Smooth muscle cell of the brain vasculature (primary cell): ENCODE results near the gene SLC6A7.

Source experiments
- DNase-seq: peaks from one replicate; pipeline ENCODE4 v3.0.0-alpha.2; 2012; ENCODE audit warnings: low read depth, low spot score

The SLC6A7 gene

DNA sequence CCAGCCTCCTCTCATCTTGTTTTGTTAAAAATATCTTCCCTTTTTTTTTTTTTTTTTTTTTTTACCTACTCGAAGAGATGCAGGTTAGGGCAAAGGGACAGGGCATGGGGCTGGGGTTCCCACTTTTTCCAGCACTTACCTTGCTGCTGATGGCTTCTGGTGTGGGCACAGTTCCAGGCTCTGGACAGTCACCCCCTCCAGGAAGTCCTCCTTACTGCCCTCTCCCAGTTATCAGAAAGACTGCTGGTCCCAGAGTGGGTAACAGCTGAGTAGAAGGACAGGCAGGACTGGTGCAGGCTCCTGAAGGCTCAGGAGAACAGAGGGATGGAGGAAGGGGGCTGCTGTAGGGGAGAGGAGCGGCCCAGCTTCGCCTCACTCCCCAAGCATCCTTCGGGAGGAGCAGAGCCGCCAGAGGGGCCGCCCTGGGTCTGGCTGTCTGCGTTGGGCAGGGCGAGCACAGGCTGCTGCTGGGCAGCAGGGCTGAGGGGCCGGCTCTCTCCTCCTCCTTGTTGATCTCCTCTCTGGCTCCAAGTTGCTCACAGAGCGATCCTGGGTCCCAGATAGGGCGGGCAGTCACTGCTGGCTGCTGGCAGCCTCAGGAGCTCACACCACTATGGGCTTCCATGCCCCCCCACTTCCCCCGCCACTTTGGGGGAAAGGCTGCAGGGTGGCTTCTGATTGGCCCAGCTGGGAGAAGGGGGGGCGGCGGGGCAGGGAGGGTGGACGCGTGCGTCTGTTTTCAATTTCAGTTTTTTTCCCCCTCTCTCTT is 34.4 kb upstream of the SLC6A7 start, which contains the start of gene PDGFRB:
PDGFRB (minus strand) TSS at position 588 of the 769 bp plus-strand sequence. CDS start 18,798 bp downstream, outside the sequence.
- DNase-seq, result no peak

DNA sequence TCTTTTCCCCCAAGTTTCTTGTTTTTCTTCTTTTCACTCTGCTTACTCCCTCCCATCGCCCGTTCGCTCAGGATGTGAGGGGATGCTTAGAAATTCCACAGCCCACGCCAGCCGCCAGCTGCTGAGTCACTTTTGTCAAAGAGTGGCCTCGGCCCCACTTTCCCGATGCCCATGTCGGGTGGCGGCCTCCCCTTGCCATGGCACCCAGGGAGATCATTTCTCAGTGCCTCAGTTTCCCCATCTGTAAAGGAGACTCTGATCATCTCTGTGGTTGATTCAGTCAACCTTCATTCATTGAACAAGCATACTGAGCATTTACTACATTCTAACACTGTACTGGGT is 33.9 kb upstream of the SLC6A7 start:
- no peak for DNase-seq

DNA sequence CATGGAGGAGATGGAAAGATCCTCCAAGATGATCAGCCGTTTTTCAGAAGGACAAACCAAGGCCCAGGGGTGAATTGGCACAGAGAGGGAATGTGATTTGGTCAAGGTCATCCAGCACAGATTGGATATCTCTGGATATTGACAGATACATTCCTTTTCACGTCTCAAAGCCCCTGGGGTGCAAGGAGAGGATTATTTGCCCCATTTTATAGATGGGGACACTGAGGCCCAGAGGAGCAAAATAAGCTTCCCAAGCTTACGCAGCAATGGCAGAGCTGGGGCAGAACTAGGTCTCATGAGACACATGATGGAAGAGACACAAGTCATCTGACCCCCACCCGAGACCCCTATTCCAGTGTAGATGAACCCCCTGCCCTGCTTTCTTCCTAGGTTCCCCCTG is 33.3 kb upstream of the SLC6A7 start:
- DNase-seq, result no peak

DNA sequence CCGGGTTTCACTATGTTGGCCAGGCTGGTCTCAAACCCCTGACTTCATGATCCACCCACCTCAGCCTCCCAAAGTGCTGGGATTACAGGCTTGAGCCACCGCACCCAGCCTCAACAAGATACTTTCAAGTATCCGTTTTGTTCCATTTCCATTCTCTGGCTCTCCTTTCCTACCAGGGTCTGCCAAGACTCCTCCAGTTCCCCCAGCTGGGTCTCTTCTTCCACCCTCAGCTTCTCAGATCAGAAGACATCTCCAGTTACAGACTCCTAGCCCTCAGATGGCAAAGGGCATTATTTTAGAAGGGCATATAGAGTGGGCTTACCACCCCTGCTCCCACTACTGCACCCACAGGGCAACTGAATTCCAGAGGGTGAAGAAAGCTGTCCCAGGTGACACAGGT is 32.7 kb upstream of the SLC6A7 start:
- no peak for DNase-seq

DNA sequence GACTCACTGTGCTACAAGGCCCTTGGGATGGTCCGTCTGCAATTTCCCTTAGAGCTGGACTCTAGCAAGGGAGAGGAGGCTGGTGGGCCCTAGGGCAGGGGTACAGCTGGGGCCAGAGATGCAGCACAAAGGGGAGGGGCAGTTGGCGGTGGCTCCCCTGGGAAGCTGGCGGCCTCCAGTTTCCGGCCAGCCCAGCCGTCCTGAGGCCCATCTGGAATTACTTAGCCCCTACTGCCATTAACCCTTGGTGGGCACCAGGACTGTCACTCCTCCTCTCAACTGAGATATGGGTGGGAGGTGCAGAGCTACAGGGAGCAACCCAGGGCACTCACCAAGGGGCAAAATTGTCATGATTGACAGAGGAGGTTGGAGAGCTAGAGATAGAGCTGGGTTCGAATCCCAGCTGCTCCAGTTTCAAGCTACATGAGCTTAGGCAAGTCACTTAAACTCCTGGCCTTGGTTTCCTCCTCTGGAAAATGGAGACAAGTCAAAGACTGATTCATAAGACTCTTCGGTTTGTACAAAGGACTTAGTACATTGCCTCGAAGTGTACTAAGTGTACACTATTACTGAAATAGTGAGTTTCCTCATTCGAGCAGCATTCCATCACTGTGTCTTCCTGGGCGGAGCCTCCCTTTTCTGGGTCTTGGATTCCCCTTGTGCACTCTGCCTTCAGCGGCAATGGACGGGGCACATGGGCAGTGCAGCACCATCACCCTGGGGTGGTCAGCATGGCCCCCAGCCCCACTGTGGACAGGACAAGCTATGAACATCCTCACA is 31.5 kb upstream of the SLC6A7 start:
- no peak for DNase-seq

DNA sequence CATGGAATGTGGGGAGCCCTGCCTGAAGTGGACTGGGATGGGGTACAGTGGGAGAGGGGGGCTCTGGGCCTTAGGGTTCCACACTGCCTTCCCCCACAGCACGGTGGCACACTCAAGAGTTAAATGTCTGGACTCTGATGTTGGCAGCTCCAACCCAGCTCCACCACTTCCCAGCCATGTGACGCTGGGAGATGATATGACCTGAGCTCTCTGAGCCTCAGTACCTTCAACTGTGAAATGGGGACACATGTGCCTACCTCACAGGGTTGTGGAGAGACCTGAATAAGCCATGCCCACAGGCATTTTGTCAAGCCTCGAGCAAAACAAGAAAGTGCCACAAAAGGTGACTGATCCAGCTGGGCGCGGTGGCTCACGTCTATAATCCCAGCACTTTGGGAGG is 30.8 kb upstream of the SLC6A7 start:
- no peak for DNase-seq

DNA sequence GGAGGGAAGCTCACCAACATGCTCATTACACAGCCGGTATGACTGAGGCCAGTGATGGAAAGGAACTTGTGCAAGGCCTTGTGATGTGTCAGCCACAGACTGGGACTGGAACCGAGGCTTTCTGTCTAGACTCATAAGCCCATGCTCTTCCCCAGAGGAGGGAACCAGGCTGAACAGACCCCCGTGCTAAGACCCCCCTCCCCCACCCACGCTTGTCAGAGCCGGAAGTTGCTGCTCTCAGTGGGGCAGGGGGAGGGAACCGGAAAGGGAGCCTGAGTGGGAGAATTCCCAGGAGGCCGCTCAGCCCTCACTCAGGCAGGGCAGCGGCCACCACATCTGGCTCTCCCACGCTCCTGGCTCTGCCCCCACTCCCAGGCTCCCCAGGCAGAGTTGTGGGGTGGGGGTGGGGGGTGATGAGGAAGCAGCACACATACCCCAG is 30.1 kb upstream of the SLC6A7 start:
- no peak for DNase-seq

DNA sequence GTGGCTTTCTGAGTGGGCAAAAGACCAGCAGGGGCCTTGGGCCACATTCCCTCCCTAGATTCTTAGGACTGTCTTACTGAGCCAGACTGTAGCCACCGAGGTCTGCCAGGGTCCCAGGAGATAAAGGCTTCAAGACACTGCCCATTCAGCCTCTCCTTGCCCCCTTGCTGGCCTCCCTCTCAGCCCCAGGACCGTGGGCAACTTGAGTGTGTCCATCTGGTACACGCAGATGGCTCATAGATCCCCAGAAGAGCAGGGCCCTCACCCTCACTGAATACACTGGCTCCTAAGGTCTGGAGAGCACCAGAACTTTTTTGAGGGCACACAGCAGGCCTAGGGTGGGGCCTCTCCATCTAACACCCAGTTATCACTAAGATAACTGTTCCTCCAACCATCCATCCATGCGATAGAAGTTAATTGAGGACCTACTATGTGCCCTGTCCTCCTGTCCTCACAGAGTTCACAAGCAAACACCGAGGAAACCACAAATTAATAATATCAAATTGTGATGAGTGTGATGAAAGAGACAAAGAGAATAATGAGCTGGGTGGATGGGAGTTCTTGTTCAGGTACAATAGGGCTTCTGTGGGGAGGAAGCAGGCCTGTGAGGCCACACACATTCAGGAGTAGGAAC is 29.3 kb upstream of the SLC6A7 start:
- no peak for DNase-seq

- no peak for DNase-seq
These were observed 28.4 kb upstream of the SLC6A7 start for GRCh38 chr5:150161242-150162141.

DNA sequence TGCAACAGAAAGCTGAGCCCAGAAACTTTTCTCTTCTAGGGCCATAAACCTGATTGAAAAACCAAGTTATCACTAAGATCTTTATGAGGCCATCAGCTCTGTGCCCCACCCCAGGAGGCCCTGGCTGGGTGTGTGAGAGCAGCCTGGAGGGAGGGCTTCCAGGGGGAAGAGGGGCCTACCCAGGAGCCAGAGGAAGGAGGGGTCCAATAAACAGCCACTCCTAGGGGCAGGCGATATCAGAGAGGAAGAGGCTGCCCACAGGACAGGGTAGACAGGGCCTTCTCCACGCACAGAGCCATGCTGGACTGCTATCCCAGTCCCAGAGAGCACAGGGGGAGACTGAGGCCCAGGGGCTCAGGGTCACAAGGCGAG is 27.7 kb upstream of the SLC6A7 start:
- no peak for DNase-seq

DNA sequence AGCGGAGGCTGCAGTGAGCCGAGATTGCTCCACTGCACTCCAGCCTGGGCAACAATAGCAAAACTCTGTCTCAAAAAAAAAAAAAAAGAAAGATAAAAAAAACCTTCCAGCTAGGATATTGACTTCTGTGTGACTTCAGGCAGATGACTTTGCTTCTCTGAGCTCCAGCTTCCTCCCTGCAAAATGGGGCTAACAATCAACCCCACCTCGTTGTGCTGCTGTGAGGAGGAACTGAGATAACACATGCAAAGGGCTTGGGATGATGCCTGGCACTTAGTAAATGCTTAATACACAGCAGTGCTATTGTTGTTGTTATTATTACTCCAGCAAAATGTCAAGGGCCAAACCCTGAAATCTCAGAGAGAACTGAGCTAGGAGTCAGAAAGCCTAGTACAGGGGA is 26.8 kb upstream of the SLC6A7 start:
- DNase-seq, result no peak

- DNase-seq, result no peak
These were observed 26.3 kb upstream of the SLC6A7 start for GRCh38 chr5:150163547-150164059.

DNA sequence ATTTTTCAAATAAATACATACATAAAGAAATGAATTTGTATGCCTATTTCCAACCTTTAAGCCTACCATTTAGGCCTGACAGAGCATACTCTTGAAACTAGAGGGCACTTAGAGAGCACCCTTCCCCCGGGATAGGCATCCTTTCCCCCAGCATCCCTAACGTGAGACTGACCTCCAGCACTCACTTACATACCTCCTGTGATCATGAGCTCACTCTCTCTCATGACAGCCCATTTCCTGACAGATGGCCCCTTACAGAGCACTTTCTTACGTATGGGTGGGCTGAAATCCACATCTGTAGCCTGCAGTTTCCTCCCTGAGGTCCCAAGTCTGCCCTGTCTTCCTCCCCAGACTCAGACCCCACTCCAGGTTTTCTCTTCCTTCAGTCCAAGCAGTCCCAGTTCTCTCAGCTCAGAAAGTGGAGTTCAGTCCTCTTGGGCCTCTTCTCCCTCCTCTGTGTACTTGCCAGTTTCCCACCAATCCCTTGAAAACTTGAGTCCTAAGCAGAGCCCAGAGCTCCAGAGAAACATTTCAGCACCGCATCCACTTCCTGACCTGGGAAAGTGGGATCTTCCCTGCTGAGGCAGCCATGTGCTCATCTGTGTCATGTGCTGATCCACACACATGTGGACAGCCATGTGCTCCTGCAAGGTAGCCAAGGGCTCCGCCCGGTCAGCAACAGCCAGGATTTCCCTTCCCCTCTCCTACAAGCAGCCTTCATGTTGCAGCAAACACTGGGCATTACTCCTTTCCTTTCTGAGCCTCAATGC is 25.5 kb upstream of the SLC6A7 start:
- no peak for DNase-seq

DNA sequence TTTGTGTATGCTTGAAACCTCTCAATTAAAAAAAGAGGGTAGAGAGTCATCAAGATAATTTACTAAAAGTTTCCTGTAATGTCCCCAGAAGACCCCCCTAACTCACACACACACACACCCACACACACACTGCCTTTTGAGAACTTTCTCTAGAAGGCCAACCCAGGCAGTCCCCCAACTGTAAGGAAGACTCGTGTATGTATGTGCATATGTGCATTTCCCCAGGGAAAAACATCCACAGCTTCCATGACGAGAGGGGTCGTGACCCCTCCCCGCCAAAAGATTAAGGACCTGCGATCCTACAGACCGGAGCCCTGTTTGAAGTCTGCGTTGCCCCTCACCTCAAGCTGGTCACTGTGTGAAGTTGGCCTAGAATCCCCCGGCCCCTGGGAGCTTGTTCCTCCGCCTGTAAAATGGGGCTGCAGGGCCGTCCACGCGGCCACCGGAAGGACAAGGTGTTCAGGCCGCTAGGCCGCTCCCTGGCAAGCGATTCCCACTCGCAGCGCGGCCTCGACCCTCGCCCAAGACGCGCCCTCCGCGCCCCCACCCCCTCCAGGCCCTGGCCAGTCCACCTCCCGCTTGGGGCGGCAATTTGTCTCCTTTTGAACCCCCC is 23.7 kb upstream of the SLC6A7 start:
- DNase-seq, result no peak

GRCh38 chr5:150166650-150167511 is 23.0 kb upstream of the SLC6A7 start, which contains the start of gene CDX1:
TSS of gene CDX1 (plus strand) at chr5:150166778. CDS start at chr5:150166877, 99 bp downstream.
- no peak for DNase-seq

DNA sequence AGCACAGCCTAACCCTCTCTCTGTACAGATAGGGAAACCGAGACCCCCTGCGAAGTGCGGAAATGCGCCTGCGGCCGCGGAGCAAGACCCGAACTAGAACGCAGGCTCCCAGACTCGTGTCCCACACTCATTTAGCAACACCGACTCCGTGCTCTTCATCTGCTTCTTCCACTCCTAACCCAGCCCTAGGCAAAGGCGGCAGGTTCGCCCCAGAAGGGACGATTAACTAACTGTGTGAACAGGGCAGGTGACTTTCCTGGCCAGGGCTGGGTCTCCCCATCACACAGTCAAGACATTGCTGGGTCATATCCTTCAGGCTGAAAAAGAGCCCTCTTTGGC is 22.4 kb upstream of the SLC6A7 start:
- DNase-seq, result no peak

DNA sequence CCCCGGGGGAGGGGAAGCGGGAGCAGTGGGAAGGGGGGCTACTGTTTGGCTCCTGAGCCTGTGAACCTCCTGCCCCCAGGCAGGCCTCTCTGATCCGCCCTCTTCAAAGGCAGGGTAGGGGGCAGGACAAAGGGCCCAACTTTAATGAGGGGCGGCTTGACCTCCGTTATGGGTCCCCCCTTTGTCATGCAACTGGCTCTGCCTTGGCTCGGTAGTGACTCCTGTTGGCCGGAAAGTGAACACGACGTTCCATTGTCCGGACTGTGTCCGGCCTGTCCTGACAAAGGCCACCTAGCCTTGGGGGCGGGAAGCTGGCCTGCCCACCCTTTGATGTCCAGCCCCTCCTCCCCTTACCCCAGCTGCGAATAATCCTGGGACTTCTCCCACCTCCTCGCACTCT is 22.0 kb upstream of the SLC6A7 start:
- no peak for DNase-seq

- no peak for DNase-seq
These were observed 21.0 kb upstream of the SLC6A7 start for GRCh38 chr5:150168864-150169263.

- DNase-seq, result no peak
These were observed 17.7 kb upstream of the SLC6A7 start for GRCh38 chr5:150172145-150172544.
